NCI-H446 (cell line): ENCODE data around the gene ZNF407.

ENCODE experiments used
- DNase-seq, 2 experiments: peaks; one replicate each; lab custom pipeline; 2025; lab: John Stamatoyannopoulos, UW

Gene ZNF407

GRCh38 chr18:74672371-74672770, 74.7 kb downstream of the ZNF407 start:
- DNase-seq, result no peak

- no peak for DNase-seq
These were observed 76.8 kb downstream of the ZNF407 start for GRCh38 chr18:74674487-74674886.

GRCh38 chr18:74679006-74679678, 81.5 kb downstream of the ZNF407 start:
- no peak for DNase-seq

- no peak for DNase-seq
These were observed 82.0 kb downstream of the ZNF407 start for GRCh38 chr18:74679679-74680076.

GRCh38 chr18:74682141-74682990, 84.7 kb downstream of the ZNF407 start:
- peak in 1 of 2 experiments; percentile 2 for DNase-seq

GRCh38 chr18:74682991-74683297, 85.3 kb downstream of the ZNF407 start:
- no peak for DNase-seq

- no peak for DNase-seq
These were observed 85.9 kb downstream of the ZNF407 start for GRCh38 chr18:74683573-74683972.

- DNase-seq, result no peak
These were observed 91.6 kb downstream of the ZNF407 start for GRCh38 chr18:74689251-74689650.

- no peak for DNase-seq
These were observed 94.8 kb downstream of the ZNF407 start for GRCh38 chr18:74692367-74693013.

- DNase-seq, result no peak
These were observed 96.8 kb downstream of the ZNF407 start for GRCh38 chr18:74694436-74694835.

- DNase-seq, result no peak
These were observed 97.5 kb downstream of the ZNF407 start for GRCh38 chr18:74695170-74695569.

- DNase-seq, result no peak
These were observed 101.2 kb downstream of the ZNF407 start for GRCh38 chr18:74698881-74699280.

GRCh38 chr18:74699455-74699854, 101.8 kb downstream of the ZNF407 start:
- no peak for DNase-seq

- no peak for DNase-seq
These were observed 105.3 kb downstream of the ZNF407 start for GRCh38 chr18:74702950-74703349.

- DNase-seq, result no peak
These were observed 110.5 kb downstream of the ZNF407 start for GRCh38 chr18:74708169-74708568.

GRCh38 chr18:74709452-74709851, 111.8 kb downstream of the ZNF407 start:
- no peak for DNase-seq

- no peak for DNase-seq
These were observed 116.5 kb downstream of the ZNF407 start for GRCh38 chr18:74714120-74714519.

GRCh38 chr18:74714791-74715190, 117.1 kb downstream of the ZNF407 start:
- no peak for DNase-seq

GRCh38 chr18:74715306-74715705, 117.6 kb downstream of the ZNF407 start:
- no peak for DNase-seq

GRCh38 chr18:74715865-74716712, 118.4 kb downstream of the ZNF407 start:
- DNase-seq, result no peak

- no peak for DNase-seq
These were observed 120.6 kb downstream of the ZNF407 start for GRCh38 chr18:74718312-74718711.

- peak in 1 of 2 experiments; percentile 7 for DNase-seq
These were observed 124.6 kb downstream of the ZNF407 start for GRCh38 chr18:74722237-74722636.
